Measurements from ENCODE around the gene SLC7A1. TPM values are rescaled to one million over a fixed set of nuclear protein-coding genes. Genes with fewer than 3 reads are reported as not detected.
A peak's percentile ranks its signal among the peaks of the same experiment; 100 is the strongest.

The SLC7A1 gene
- total and polyA plus RNA-seq, 2 donors (not counting 1 experiment from before 2014, with no cell fraction given), result 15.4 to 26.6 TPM

DNA sequence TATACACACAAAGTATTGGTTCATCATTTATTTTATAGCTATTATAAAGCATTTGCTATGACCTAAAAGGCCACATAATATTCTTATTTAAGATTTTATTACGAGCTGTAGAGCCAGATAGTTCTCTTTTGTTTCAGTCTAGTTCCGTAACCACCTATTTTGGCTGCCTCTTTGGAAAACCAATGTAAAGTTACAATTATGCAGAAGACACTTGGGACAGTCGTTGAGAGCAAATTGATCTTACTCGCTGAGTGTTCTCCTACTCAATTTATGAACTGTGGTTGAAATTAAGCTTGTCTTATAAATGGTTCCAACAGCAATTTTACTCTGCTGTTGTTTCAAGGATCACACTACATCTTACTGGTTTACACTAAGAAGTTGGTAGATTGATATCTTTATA is 122.3 kb downstream of the SLC7A1 start:
- Histone ChIP-seq H3K4me1 (ENCODE audit: control insufficient read depth, extremely low read depth, insufficient read depth, low read length) (no peaks in the 10 kb centered on the region), H3K9me3 (ENCODE audit: control insufficient read depth, insufficient read depth, low read depth, low read length) (no peaks in the 10 kb centered on the region), H3K9ac (ENCODE audit: insufficient read depth, low read length) (no peak overlapping the region), H3K4me2 (ENCODE audit: extremely low read depth, insufficient read depth, low read length) (no peak overlapping the region), H3K27me3 (ENCODE audit: control insufficient read depth, insufficient read depth, low read length) (no peaks in the 10 kb centered on the region), H3K27ac (ENCODE audit: insufficient read depth, low read length) (no peak overlapping the region), H3K4me3 (replicated peaks in 1 of 4; ENCODE audit: control extremely low read depth in 1 of 4, insufficient read depth in 1 of 4, low read depth in 3 of 4, low read length in 4 of 4) (no peak overlapping the region), H3K79me2 (ENCODE audit: control insufficient read depth, insufficient read depth, low read length) (no peaks in the 10 kb centered on the region), H4K20me1 (ENCODE audit: control insufficient read depth, extremely low read depth, insufficient read depth, low read length) (no peaks in the 10 kb centered on the region), H2AFZ (ENCODE audit: low read length) (no peak overlapping the region), H3K36me3 (ENCODE audit: control insufficient read depth, insufficient read depth, low read length) (no peaks in the 10 kb centered on the region)
- TF ChIP-seq, protein P1, sequence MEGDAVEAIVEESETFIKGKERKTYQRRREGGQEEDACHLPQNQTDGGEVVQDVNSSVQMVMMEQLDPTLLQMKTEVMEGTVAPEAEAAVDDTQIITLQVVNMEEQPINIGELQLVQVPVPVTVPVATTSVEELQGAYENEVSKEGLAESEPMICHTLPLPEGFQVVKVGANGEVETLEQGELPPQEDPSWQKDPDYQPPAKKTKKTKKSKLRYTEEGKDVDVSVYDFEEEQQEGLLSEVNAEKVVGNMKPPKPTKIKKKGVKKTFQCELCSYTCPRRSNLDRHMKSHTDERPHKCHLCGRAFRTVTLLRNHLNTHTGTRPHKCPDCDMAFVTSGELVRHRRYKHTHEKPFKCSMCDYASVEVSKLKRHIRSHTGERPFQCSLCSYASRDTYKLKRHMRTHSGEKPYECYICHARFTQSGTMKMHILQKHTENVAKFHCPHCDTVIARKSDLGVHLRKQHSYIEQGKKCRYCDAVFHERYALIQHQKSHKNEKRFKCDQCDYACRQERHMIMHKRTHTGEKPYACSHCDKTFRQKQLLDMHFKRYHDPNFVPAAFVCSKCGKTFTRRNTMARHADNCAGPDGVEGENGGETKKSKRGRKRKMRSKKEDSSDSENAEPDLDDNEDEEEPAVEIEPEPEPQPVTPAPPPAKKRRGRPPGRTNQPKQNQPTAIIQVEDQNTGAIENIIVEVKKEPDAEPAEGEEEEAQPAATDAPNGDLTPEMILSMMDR (conservative IDR thresholded peaks at IDR 0.05 in 1 of 2, IDR thresholded peaks at IDR 0.05 in 1 of 2; ENCODE audit: low read depth in 1 of 2, low read length in 2 of 2), result no peak
- TF ChIP-seq EZH2 (IDR thresholded peaks at IDR 0.05; ENCODE audit: low read length, missing control alignments), result no peak
- no peak for DNase-seq (ENCODE audit: low read depth in 2 of 2)

DNA sequence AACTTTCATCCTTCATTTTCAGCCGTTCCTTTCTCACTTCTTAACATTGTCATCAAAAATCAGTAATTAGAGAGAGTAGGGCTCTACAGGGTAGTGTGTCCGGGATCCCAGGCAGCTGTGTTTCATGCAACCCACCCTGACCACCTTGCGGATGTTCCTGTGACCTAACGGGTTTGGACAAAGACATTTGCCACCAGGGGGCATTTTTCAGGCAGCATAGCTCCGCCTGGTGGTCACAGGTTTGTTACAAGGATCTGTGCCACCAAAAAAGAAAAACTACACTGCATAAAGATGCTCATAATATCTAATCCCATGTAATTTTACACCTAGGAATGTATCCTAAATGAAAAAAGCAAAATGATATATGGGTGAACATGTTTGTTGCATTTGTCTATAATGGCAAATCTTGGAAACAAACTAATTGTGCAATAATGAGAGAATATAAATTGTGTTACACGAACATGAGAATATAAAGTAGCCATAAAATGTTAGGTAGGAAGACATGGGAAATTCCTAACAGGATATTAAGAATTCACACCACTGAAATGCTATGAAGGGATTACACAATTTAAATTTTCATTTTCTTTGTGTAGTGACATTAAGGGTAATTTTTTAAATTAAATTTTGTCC is 123.0 kb downstream of the SLC7A1 start:
- Histone ChIP-seq H3K4me3 (replicated peaks in 1 of 4; ENCODE audit: control extremely low read depth in 1 of 4, insufficient read depth in 1 of 4, low read depth in 3 of 4, low read length in 4 of 4) (no peak overlapping the region), H3K9ac (ENCODE audit: insufficient read depth, low read length) (no peak overlapping the region), H3K9me3 (ENCODE audit: control insufficient read depth, insufficient read depth, low read depth, low read length) (no peaks in the 10 kb centered on the region), H2AFZ (ENCODE audit: low read length) (no peak overlapping the region), H3K79me2 (ENCODE audit: control insufficient read depth, insufficient read depth, low read length) (no peaks in the 10 kb centered on the region), H3K27me3 (ENCODE audit: control insufficient read depth, insufficient read depth, low read length) (no peaks in the 10 kb centered on the region), H3K36me3 (ENCODE audit: control insufficient read depth, insufficient read depth, low read length) (no peaks in the 10 kb centered on the region), H4K20me1 (ENCODE audit: control insufficient read depth, extremely low read depth, insufficient read depth, low read length) (no peaks in the 10 kb centered on the region), H3K4me2 (ENCODE audit: extremely low read depth, insufficient read depth, low read length) (no peak overlapping the region), H3K27ac (ENCODE audit: insufficient read depth, low read length) (no peak overlapping the region), H3K4me1 (ENCODE audit: control insufficient read depth, extremely low read depth, insufficient read depth, low read length) (no peaks in the 10 kb centered on the region)
- TF ChIP-seq, protein P1 (conservative IDR thresholded peaks at IDR 0.05 in 1 of 2, IDR thresholded peaks at IDR 0.05 in 1 of 2; ENCODE audit: low read depth in 1 of 2, low read length in 2 of 2), result peak; percentile 96 to 99
- no peak for TF ChIP-seq EZH2 (IDR thresholded peaks at IDR 0.05; ENCODE audit: low read length, missing control alignments)
- peak; percentile 59 to 64 for DNase-seq (ENCODE audit: low read depth in 2 of 2)

DNA sequence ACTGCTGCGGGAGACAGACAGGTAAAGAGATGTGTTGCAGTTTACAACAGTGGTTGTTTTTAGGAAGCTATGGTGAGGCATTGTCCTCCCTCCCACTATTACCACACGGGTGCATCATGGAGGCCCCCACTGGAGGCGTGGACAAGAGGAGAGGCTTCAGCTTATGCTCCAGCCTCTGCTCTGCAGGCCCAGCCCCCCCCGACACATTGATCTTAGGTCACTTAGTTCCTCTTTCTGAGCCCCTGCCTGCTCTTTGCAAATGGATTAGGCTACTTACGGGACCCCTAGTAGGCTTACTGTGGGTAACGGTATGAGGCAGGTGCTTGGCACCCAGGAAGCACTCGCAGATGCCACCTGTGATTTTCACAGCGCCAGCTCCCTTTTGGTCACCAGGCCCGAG is 123.9 kb downstream of the SLC7A1 start:
- H2AFZ ChIP-seq (ENCODE audit: low read length), result no peak overlapping the region
- H4K20me1 ChIP-seq (ENCODE audit: control insufficient read depth, extremely low read depth, insufficient read depth, low read length), result no peaks in the 10 kb centered on the region
- no peaks in the 10 kb centered on the region for H3K27me3 ChIP-seq (ENCODE audit: control insufficient read depth, insufficient read depth, low read length)
- H3K79me2 ChIP-seq (ENCODE audit: control insufficient read depth, insufficient read depth, low read length), result no peaks in the 10 kb centered on the region
- no peak overlapping the region for H3K4me3 ChIP-seq (replicated peaks in 1 of 4; ENCODE audit: control extremely low read depth in 1 of 4, insufficient read depth in 1 of 4, low read depth in 3 of 4, low read length in 4 of 4)
- no peak overlapping the region for H3K4me2 ChIP-seq (ENCODE audit: extremely low read depth, insufficient read depth, low read length)
- no peaks in the 10 kb centered on the region for H3K4me1 ChIP-seq (ENCODE audit: control insufficient read depth, extremely low read depth, insufficient read depth, low read length)
- no peak overlapping the region for H3K27ac ChIP-seq (ENCODE audit: insufficient read depth, low read length)
- H3K9ac ChIP-seq (ENCODE audit: insufficient read depth, low read length), result no peak overlapping the region
- TF ChIP-seq, protein P1 (conservative IDR thresholded peaks at IDR 0.05 in 1 of 2, IDR thresholded peaks at IDR 0.05 in 1 of 2; ENCODE audit: low read depth in 1 of 2, low read length in 2 of 2), result no peak
- TF ChIP-seq EZH2 (IDR thresholded peaks at IDR 0.05; ENCODE audit: low read length, missing control alignments), result no peak
- H3K9me3 ChIP-seq (ENCODE audit: control insufficient read depth, insufficient read depth, low read depth, low read length), result no peaks in the 10 kb centered on the region
- DNase-seq (ENCODE audit: low read depth in 2 of 2), result no peak
- H3K36me3 ChIP-seq (ENCODE audit: control insufficient read depth, insufficient read depth, low read length), result no peaks in the 10 kb centered on the region

All from fibroblast of lung (primary cell).